HG03280 (cell line): ENCODE results near the gene CIT.
A peak's percentile ranks its signal among the peaks of the same experiment; 100 is the strongest.

Experiments
- ATAC-seq: cut with Tn5 transposase; IDR thresholded peaks from one replicate; pipeline ENCODE4 v1.9.1; 2021; ENCODE audit warnings: mild to moderate bottlenecking, moderate library complexity; ENCODE audit not compliant: unreplicated experiment

The CIT gene

DNA sequence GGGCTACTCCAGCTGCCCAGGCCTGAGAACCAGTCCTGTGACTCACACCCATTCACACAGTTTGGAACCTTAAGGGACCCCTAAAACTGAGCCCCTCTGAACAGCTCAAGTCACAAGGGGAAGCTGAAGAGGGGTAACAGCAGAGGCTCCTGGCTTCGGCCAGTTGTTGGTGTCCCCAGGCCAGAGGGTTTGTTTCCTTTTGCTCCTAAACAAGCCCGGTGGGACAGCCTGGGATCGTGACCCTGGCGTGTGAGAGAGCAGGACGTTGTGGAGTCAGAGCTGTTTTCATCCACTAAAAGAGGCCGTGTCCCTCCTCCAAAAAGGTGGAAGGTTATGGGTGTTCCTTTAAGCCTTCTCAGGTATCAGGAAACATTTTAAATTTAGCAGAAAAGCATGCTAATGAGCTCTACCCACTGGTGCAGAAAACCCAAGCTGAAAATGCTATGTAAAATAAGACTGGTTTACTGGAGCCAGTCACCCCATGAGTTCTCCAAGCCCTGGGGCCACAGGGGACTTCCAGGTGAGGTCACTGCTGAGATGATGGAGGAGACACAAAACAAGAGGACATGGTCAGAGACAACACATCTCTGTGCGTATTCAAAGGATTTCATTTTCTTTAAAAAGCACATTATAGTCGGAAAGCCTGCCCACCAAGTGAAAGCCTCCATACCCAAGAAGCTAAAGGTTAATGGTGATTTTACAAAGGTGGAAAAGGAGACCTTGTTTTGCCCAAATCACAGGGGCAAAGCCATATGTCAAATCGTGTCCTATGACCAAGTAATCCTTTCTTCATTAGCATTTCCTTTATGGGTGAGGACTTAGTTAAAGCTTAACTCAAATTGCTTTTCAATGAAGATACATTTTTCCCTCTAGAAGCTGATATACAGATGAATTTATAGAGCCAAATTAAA is 195.1 kb downstream of the CIT start:
- no peak for ATAC-seq

DNA sequence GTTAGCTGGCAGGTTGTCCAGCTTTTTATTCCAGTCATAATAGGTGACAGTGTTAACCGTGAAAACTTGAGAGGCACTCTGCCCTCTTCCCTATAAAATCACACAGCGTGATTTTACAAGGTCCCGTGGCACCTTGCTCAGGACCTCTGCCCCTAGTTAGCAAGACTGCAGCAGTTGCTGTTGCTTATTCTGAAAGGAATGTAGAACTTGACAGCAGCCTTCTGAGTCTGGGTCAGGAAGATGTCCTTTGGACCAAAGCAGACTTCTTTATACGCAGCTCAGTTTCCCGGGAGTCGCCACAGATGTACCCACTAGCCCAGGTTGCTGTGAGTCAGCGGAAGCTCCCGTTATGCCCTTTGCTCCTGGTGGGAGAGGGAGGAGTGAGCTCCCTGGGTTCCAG is 196.0 kb downstream of the CIT start:
- ATAC-seq: no peak

DNA sequence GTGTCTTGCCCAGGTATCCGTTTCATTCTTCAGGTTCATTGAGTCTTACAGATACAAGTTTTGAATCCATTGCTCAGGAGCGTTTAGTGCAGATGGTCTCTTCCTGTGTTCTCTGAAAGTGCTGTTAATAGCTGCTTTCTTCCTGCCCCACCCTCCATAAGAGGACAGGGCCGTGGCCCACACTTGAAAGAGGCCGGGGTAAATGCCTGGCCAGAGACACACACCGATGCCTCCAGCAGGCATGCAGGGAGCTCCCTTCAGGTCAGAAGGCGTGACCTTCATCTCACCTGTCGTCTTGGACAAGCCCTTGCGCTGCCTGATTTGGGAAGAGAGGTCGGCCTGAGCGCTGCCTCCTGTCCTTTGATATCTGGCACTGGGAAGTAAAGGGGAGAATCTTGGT is 197.6 kb downstream of the CIT start:
- no peak for ATAC-seq

GRCh38 chr12:119679081-119679480 is 198.0 kb downstream of the CIT start:
- no peak for ATAC-seq

- no peak for ATAC-seq
These were observed 198.7 kb downstream of the CIT start for GRCh38 chr12:119678459-119678858.

GRCh38 chr12:119676573-119676972 is 200.5 kb downstream of the CIT start:
- ATAC-seq: no peak

GRCh38 chr12:119676022-119676421 is 201.1 kb downstream of the CIT start:
- ATAC-seq: no peak

- no peak for ATAC-seq
These were observed 202.6 kb downstream of the CIT start for GRCh38 chr12:119674560-119674959.

- no peak for ATAC-seq
These were observed 203.5 kb downstream of the CIT start for GRCh38 chr12:119673634-119674033.

DNA sequence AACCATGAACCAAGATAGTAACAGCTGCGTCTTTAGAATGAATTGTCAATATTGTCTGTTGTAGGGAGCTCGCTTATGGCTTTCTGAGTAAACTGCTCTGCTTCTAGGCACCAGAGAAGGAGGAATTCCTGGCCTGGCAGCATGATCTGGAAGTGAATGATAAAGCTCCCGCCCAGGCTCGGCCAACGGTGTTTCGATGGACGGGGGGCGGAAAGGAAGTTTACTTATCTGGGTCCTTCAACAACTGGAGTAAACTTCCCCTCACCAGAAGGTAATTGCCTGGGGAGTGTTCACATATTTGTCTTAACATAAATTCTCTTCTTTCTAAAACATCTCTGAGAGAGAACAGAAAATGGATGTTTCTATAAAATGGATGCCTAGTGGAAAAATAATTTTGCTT is 204.9 kb downstream of the CIT start:
- ATAC-seq: no peak

GRCh38 chr12:119671070-119671469 is 206.1 kb downstream of the CIT start:
- ATAC-seq: no peak

DNA sequence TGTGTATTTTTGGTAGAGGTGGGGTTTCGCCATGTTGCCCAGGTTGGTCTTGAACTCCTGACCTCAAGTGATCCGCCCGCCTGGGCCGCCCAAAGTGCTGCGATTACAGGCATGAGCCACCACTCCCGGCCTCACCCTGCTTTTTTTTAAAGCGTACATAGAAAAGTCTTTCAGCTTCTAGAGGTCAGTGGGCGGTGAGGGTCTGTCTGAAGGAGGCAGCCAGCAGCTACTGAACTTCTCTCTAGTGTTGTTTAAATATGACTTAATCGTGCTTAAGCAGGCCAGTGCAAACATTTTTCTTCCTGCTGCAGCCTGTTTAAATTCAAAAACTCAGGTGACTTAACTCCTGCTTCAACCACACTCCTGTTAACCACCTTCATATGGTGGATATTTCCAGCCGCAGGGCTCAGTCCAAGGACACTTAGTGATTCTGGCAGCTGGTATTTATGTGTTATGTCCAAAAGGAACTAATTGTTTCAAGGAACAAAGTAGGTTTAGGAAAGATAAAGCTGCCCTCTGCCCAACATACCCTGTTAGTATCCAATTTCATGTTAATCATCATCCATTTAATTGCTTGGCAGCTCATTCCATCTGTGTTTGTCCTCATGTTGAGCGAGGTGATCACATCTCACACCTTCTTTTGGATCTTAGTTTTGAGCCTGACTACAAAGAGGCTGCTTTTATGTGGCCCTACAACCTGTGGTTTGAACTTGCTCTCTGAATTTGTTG is 207.2 kb downstream of the CIT start:
- ATAC-seq: no peak

- no peak for ATAC-seq
These were observed 208.7 kb downstream of the CIT start for GRCh38 chr12:119668324-119668841.

- ATAC-seq: peak; percentile 93
These were observed 209.4 kb downstream of the CIT start, which contains the start of gene PRKAB1 for GRCh38 chr12:119667577-119668323. Gene PRKAB1, plus strand, starts transcription at chr12:119668133. Its CDS starts 112 bp downstream, at chr12:119668245.

DNA sequence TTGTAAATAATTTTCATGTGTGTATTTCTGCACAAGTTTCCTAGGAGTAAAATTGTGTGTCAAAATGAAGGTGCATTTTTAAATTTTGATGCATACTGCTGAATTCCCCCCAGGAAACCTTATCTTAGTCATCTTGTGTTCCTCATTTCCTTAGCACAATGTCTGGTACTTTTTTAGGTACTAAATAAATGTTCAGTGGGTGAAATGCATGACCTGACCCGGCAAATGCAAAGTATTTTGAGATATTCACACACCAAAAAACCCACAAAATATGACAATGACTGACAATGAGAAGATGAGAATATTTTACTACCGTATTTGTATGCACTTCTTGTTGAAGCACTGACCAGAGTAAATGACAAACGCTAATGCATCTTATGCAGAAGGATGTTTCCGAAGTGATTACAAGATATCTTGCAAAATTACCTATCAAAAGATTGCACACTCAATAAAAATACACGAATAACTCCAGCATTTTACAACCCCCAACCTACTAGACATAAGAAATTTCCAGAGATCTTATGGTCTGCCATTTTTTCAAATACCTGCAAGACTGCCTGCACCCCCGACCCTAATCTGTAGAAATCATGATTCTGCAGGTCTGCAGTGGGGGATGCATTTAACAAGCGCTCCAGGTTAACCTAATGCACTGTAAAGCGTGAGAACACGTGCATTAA is 210.1 kb downstream of the CIT start:
- ATAC-seq: no peak

DNA sequence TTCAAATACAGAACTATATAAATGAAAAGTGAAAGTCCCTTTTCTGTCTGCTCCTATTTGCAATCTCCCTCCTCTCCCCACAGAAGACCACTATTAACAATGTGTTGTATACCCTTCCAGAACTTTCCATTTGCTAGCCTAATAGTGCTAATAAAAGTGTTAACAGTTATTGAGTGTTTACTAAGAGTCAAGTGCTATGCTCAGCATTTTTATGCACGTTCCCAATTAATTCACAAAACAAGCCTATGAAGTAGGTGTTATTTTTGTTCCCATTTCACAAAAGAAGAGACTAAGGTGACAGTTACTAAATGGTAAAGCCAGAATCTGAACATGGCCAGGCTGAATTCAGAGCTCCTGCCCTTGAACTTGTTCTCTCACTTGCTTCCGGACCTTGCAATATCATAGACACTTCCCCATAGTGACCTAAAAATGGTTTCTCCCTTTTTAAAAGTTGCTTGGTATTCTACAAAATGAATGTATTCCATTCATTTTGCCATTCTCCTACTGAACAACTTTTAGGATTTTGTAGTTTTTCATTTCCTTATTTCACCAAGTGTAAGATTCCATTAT is 210.8 kb downstream of the CIT start:
- no peak for ATAC-seq

GRCh38 chr12:119665164-119665929 is 211.8 kb downstream of the CIT start:
- ATAC-seq: no peak

DNA sequence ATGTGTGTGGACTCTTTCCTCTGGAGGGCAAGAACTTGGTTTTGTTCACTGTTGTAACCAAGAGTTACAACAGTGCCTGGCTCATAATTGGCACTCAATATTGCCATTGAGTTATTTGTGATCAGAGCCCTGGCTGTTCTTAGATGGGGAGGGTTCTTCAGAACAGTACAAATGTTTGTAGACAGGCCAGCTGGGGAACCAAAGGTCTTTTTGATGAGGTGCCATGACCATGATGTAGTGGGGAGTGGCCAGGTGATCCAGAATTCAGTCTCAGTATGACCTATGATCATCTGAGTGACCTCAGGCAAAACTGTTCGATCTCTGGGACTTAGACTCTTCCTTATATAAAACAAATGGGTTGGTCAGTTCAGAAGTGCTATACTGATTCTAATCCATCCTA is 212.5 kb downstream of the CIT start:
- no peak for ATAC-seq

- no peak for ATAC-seq
These were observed 215.2 kb downstream of the CIT start for GRCh38 chr12:119661882-119662281.
